ENCODE results near the gene MITD1. TPM values are rescaled to one million over a fixed set of nuclear protein-coding genes. Genes with fewer than 3 reads are reported as not detected.
"Not testable (repeated sequence)": the region's sequence is repeated elsewhere in the genome, so short reads cannot be mapped to it uniquely, and the experiment has no call there.

The MITD1 gene
- total RNA-seq, 1 experiment from 2014 or later = 19.6 TPM

DNA sequence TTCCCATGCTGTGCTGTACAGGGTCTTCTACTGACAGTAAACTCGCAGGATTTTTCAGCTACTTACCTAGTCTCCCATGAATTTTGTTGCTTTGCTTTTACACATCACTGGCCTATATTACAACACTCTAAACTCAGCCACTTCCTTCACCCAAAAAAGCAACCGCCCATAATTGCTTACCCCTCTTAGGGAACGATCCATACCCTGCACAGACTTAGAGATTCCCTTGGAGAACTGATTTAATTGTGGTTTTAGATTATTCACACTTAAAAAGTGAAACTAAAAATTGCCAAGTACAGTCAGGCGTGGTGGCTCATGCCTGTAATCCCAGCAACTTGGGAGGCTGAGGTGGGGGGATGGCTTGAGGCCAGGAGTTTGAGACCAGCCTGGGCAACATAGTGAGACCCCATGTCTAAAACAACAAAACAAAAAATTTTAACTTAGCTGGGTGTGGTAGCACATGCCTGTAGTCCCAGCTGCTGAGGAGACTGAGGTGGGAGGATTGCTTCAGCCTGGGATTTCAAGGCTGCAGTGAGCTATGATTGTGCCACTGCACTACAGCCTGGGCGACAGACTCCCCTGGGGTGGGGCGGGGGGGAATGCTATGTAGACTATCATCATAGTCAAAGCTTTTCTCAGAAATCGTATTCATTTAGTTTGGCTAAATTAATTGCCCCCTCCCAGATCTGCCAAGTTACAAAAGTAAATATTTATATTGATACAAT is 19.4 kb upstream of the MITD1 start:
- peaks cover 24% of the 10 kb centered on the region for H3K36me3 ChIP-seq (ENCODE audit: low read depth, low read length)
- ATAC-seq = no peak
- no peak overlapping the region for H3K27ac ChIP-seq (ENCODE audit: low read length)
- no peaks in the 10 kb centered on the region for H4K20me1 ChIP-seq (ENCODE audit: low read length)
- intact Hi-C loops (cut with micrococcal nuclease) = no loop called here
- POLR2A ChIA-PET (ENCODE audit: unreplicated experiment) = no interaction called here
- H3K27me3 ChIP-seq (ENCODE audit: low read length) = no peaks in the 10 kb centered on the region
- CTCF ChIA-PET = no interaction called here
- no peak for DNase-seq
- H3K79me2 ChIP-seq (ENCODE audit: low read length) = no peaks in the 10 kb centered on the region
- H3K4me1 ChIP-seq (ENCODE audit: insufficient read depth, low read length) = no peaks in the 10 kb centered on the region
- BruUV-seq (replicated peaks) = no TSS peak
- no peak overlapping the region for H3K4me3 ChIP-seq (ENCODE audit: low read length)
- H3K9ac ChIP-seq (ENCODE audit: low read length) = no peak overlapping the region
- H3K9me2 ChIP-seq (replicated peaks; ENCODE audit: low read length) = no peaks in the 10 kb centered on the region
- H2AFZ ChIP-seq (ENCODE audit: low read length) = no peak overlapping the region
- H3K4me2 ChIP-seq (ENCODE audit: low read length) = no peak overlapping the region
- no peak for TF ChIP-seq EZH2 (IDR thresholded peaks at IDR 0.05; ENCODE audit: low read length, unreplicated experiment)
- TF ChIP-seq EZH2phosphoT487 (IDR thresholded peaks at IDR 0.05; ENCODE audit: borderline replicate concordance, low read length) = no peak
- TF ChIP-seq, protein P1, sequence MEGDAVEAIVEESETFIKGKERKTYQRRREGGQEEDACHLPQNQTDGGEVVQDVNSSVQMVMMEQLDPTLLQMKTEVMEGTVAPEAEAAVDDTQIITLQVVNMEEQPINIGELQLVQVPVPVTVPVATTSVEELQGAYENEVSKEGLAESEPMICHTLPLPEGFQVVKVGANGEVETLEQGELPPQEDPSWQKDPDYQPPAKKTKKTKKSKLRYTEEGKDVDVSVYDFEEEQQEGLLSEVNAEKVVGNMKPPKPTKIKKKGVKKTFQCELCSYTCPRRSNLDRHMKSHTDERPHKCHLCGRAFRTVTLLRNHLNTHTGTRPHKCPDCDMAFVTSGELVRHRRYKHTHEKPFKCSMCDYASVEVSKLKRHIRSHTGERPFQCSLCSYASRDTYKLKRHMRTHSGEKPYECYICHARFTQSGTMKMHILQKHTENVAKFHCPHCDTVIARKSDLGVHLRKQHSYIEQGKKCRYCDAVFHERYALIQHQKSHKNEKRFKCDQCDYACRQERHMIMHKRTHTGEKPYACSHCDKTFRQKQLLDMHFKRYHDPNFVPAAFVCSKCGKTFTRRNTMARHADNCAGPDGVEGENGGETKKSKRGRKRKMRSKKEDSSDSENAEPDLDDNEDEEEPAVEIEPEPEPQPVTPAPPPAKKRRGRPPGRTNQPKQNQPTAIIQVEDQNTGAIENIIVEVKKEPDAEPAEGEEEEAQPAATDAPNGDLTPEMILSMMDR (conservative IDR thresholded peaks at IDR 0.05; ENCODE audit: low read depth, low read length) = no peak
- H3K9me3 ChIP-seq (ENCODE audit: low read length) = 0 out of 2 replicates have a peak, but pooled peaks cover 4% of the 10 kb centered on the region
- no peaks in the 10 kb centered on the region for H3F3A ChIP-seq (ENCODE audit: low read length, unreplicated experiment)

DNA sequence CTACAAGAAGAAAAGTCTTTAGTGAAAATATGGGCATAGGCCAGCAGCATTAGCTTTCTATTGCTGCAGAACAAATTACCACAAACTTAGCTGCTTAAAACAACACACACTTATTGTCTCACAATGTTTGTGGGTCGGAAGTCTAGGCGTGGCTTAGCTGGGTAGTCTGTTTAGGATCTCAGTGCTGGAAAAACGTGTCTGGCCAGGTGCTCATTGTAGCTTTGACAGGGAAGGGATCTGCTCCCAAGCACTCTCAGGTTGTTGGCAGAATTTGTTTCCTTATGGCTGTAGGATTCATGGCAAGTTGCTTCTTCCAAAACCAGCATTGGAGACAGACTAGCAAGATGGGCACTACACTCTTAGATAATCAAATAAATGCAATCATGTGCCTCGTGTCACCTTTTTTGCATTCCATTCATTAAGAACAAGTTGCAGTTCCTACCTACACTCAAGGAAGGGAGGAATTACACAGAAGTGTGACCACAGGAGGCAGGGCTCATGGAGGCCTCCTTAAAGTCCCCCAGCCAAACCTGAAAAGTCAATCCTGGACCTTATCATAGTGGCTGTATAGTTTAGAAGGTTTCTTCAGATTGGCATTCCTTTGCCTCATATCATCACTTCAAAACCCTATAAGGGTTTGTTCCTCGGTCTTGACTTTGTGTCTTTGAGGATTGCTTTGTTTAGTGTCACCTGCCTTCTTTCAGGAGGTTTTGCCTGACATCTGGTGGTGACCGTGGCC is 17.4 kb upstream of the MITD1 start:
- BruUV-seq (replicated peaks) = no TSS peak
- ATAC-seq (peak; percentile 53), DNase-seq (peak; percentile 28)
- no peak overlapping the region for H3K4me2 ChIP-seq (ENCODE audit: low read length)
- ChIA-PET POLR2A (ENCODE audit: unreplicated experiment) (interaction anchor here (0.6 kb wide), 1 partner anchor 164 kb away, joined by 6 read pairs; no protein-coding TSS in a partner anchor), CTCF (no interaction called here)
- no peak overlapping the region for H2AFZ ChIP-seq (ENCODE audit: low read length)
- no peaks in the 10 kb centered on the region for H3K4me1 ChIP-seq (ENCODE audit: insufficient read depth, low read length)
- intact Hi-C loops (cut with micrococcal nuclease) = no loop called here
- no peak overlapping the region for H3K4me3 ChIP-seq (ENCODE audit: low read length)
- TF ChIP-seq, protein P1 (conservative IDR thresholded peaks at IDR 0.05; ENCODE audit: low read depth, low read length) = no peak; the same call in 1 of the 2 replicates
- TF ChIP-seq EZH2phosphoT487 (IDR thresholded peaks at IDR 0.05; ENCODE audit: borderline replicate concordance, low read length) (no peak), EZH2 (IDR thresholded peaks at IDR 0.05; ENCODE audit: low read length, unreplicated experiment) (no peak)
- H3K79me2 ChIP-seq (ENCODE audit: low read length) = no peaks in the 10 kb centered on the region
- no peaks in the 10 kb centered on the region for H3K9me2 ChIP-seq (replicated peaks; ENCODE audit: low read length)
- H3K27me3 ChIP-seq (ENCODE audit: low read length) = no peaks in the 10 kb centered on the region
- peaks cover 29% of the 10 kb centered on the region for H3K36me3 ChIP-seq (ENCODE audit: low read depth, low read length)
- no peak overlapping the region for H3K27ac ChIP-seq (ENCODE audit: low read length)
- H3F3A ChIP-seq (ENCODE audit: low read length, unreplicated experiment) = no peaks in the 10 kb centered on the region
- no peaks in the 10 kb centered on the region for H4K20me1 ChIP-seq (ENCODE audit: low read length)
- no peaks in the 10 kb centered on the region for H3K9me3 ChIP-seq (ENCODE audit: low read length)
- H3K9ac ChIP-seq (ENCODE audit: low read length) = no peak overlapping the region

DNA sequence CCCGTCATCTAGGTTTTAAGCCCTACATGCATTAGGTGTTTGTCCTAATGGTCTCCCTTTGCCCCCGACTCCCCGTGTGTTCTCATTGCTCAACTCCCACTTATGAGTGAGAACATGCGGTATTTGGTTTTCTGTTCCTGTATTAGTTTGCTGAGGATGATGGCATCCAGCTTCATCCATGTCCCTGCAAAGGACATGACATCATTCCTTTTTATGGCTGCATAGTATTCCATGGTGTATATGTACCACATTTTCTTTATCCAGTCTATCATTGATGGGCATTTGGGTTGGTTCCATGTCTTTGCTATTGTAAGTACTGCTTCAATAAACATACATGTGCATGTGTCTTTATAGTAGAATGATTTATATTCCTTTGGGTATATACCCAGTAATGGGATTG is 11.5 kb upstream of the MITD1 start:
- BruUV-seq (replicated peaks); H3K27ac ChIP-seq (ENCODE audit: low read length); ATAC-seq; H3K9me2 ChIP-seq (replicated peaks; ENCODE audit: low read length); H3F3A ChIP-seq (ENCODE audit: low read length, unreplicated experiment); DNase-seq; H3K4me2 ChIP-seq (ENCODE audit: low read length); POLR2A ChIA-PET (ENCODE audit: unreplicated experiment); H3K9ac ChIP-seq (ENCODE audit: low read length); H3K27me3 ChIP-seq (ENCODE audit: low read length); H3K9me3 ChIP-seq (ENCODE audit: low read length); H4K20me1 ChIP-seq (ENCODE audit: low read length); H2AFZ ChIP-seq (ENCODE audit: low read length); CTCF ChIA-PET; H3K4me1 ChIP-seq (ENCODE audit: insufficient read depth, low read length); H3K4me3 ChIP-seq (ENCODE audit: low read length); intact Hi-C loops (cut with micrococcal nuclease): not testable (repeated sequence)
- H3K79me2 ChIP-seq (ENCODE audit: low read length) = peaks cover 19% of the 10 kb centered on the region
- H3K36me3 ChIP-seq (ENCODE audit: low read depth, low read length) = peaks cover 49% of the 10 kb centered on the region

All from PC-3 (cell line).